HG03571 (cell line): ENCODE results near the gene GNAI2.
"Not testable (repeated sequence)": the region's sequence is repeated elsewhere in the genome, so short reads cannot be mapped to it uniquely, and the experiment has no call there.

Experiments used
- ATAC-seq: cut with Tn5 transposase; IDR thresholded peaks from one replicate; pipeline ENCODE4 v1.9.1; 2021; ENCODE audit not compliant: unreplicated experiment

GNAI2 gene

GRCh38 chr3:50204804-50205412 lies 31.1 kb upstream of the GNAI2 start, which contains the start of gene SLC38A3:
TSS of gene SLC38A3 (plus strand) at chr3:50205271. CDS start at chr3:50214200, 8,929 bp downstream.
- no peak for ATAC-seq

GRCh38 chr3:50205413-50206276 lies 30.4 kb upstream of the GNAI2 start:
- ATAC-seq: no peak

GRCh38 chr3:50207359-50208042 lies 28.5 kb upstream of the GNAI2 start:
- ATAC-seq: no peak

- ATAC-seq: no peak
Measured at GRCh38 chr3:50208677-50209344, 27.2 kb upstream of the GNAI2 start.

GRCh38 chr3:50210176-50210509 lies 25.9 kb upstream of the GNAI2 start:
- ATAC-seq: no peak

GRCh38 chr3:50210510-50211367 lies 25.3 kb upstream of the GNAI2 start:
- no peak for ATAC-seq

GRCh38 chr3:50211368-50211717 lies 24.7 kb upstream of the GNAI2 start:
- not testable (repeated sequence) for ATAC-seq

- ATAC-seq: no peak
Measured at GRCh38 chr3:50211930-50212329, 24.1 kb upstream of the GNAI2 start.

GRCh38 chr3:50212502-50212901 lies 23.5 kb upstream of the GNAI2 start:
- ATAC-seq: no peak

- ATAC-seq: no peak
Measured at GRCh38 chr3:50212971-50213370, 23.0 kb upstream of the GNAI2 start.

- no peak for ATAC-seq
Measured at GRCh38 chr3:50213373-50213772, 22.6 kb upstream of the GNAI2 start.

- no peak for ATAC-seq
Measured at GRCh38 chr3:50214824-50215223, 21.2 kb upstream of the GNAI2 start.

GRCh38 chr3:50215529-50215928 lies 20.5 kb upstream of the GNAI2 start:
- ATAC-seq: no peak

GRCh38 chr3:50217681-50218080 lies 18.3 kb upstream of the GNAI2 start:
- ATAC-seq: no peak

- no peak for ATAC-seq
Measured at GRCh38 chr3:50218448-50218847, 17.6 kb upstream of the GNAI2 start.

- ATAC-seq: no peak
Measured at GRCh38 chr3:50219285-50219684, 16.7 kb upstream of the GNAI2 start.

- ATAC-seq: no peak
Measured at GRCh38 chr3:50220109-50220508, 15.9 kb upstream of the GNAI2 start.

- no peak for ATAC-seq
Measured at GRCh38 chr3:50221051-50221410, 15.0 kb upstream of the GNAI2 start.

GRCh38 chr3:50221411-50222168 lies 14.4 kb upstream of the GNAI2 start:
- no peak for ATAC-seq

GRCh38 chr3:50222169-50222528 lies 13.9 kb upstream of the GNAI2 start:
- no peak for ATAC-seq
